Spleen (tissue), 7 donors: ENCODE data around the gene CLASP1.

ENCODE experiments used
- POLR2A ChIP-seq, 3 donors: fragments of 450-650 bp; IDR thresholded peaks; one replicate each; pipeline ENCODE4 v1.5.1; 2017; ENCODE audit warnings: antibody characterized with exemption in 3 of 3, mild to moderate bottlenecking in 1 of 3
- TF ChIP-seq, protein P1 (sequence below), 11 experiments: fragments of 200-600 bp in 7 of 11; fragments of 450-650 bp in 4 of 11; sonication (generic) in 4 of 11; IDR thresholded peaks in 8 of 11; conservative IDR thresholded peaks in 3 of 11; 1 replicate in 7 of 11; 2 replicates in 4 of 11; pipeline versions ENCODE4 v1.4.0 to v1.8.0; 2016 to 2021; ENCODE audit warnings: antibody characterized with exemption in 11 of 11, inconsistent platforms in 4 of 11, mild to moderate bottlenecking in 1 of 11
- donor health status: DM: no; HTN: no; CAD: no; lungs with moderate emphysema.
- donor health status: DM: no; HTN: no; CAD: no.
- donor health status: DM: no; HTN: no; CAD: no.

- TF ChIP-seq, protein P1, sequence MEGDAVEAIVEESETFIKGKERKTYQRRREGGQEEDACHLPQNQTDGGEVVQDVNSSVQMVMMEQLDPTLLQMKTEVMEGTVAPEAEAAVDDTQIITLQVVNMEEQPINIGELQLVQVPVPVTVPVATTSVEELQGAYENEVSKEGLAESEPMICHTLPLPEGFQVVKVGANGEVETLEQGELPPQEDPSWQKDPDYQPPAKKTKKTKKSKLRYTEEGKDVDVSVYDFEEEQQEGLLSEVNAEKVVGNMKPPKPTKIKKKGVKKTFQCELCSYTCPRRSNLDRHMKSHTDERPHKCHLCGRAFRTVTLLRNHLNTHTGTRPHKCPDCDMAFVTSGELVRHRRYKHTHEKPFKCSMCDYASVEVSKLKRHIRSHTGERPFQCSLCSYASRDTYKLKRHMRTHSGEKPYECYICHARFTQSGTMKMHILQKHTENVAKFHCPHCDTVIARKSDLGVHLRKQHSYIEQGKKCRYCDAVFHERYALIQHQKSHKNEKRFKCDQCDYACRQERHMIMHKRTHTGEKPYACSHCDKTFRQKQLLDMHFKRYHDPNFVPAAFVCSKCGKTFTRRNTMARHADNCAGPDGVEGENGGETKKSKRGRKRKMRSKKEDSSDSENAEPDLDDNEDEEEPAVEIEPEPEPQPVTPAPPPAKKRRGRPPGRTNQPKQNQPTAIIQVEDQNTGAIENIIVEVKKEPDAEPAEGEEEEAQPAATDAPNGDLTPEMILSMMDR (IDR thresholded peaks at IDR 0.05 in 8 of 11, conservative IDR thresholded peaks at IDR 0.05 in 3 of 11), result no peak
- TF ChIP-seq POLR2A (IDR thresholded peaks at IDR 0.05), result no peak
Observed at GRCh38 chr2:121377646-121378045, 271.6 kb downstream of the CLASP1 start.
